ENCODE results near the gene DPP7. TPM values are rescaled to one million over a fixed set of nuclear protein-coding genes. Genes with fewer than 3 reads are reported as not detected.

Gene DPP7
- total RNA-seq, 2 experiments from 2014 or later: 154 to 182 TPM

DNA sequence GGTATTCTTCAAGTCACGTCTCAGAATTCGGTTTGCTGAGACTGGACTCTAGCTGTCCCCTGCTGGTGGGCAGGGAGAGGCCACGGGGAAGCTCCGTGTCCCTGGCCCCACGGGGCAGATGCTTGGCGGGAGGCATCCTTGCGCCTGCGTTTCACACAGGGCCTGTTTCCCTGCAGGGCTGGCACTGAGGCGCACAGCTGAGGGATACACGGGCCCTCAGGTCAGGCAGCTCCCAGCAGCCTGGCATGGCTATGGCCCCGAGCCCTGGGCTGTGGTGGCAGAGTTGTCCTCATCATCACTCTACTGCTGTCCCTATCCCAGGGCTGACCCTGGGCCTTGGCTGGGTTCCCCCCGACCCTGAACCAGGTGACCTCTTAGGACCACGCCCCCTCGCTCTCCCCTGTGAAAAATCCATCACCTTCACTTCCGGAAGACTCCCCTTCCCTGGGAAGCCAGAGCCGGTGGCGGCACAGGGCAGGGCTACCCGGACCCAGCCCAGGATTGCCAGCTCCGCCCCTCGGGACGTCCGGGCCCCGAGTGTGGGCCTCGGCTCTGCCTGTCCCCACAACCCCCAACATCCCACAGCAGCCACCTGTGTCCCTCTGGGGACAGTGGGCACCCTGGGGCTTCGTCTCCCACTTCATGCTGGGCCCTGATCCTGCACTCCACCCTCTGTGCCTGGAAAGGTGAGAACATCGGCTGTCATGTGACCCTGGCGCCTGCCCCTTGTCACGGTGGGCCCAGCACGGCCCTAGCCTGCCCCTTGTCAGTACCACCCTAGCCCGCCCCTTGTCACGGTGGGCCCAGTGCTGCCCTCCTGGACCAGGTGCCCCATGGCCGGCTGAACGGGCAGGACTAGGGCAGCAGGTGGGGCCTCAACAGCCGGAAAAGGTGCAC is 5.0 kb downstream of the DPP7 start:
- CTCF ChIA-PET (ENCODE audit: unreplicated experiment): no interaction called here
- no TSS peak for BruUV-seq (replicated peaks)

GRCh38 chr9:137108608-137109249 is 5.8 kb downstream of the DPP7 start:
- H3K36me3 ChIP-seq (ENCODE audit: insufficient read depth, low read length): peaks cover 88% of the 10 kb centered on the region
- BruUV-seq (replicated peaks): no TSS peak
- no peak for DNase-seq (ENCODE audit: low spot score)
- no peak overlapping the region for H2AFZ ChIP-seq (ENCODE audit: low read length)
- TF ChIP-seq, protein P1, sequence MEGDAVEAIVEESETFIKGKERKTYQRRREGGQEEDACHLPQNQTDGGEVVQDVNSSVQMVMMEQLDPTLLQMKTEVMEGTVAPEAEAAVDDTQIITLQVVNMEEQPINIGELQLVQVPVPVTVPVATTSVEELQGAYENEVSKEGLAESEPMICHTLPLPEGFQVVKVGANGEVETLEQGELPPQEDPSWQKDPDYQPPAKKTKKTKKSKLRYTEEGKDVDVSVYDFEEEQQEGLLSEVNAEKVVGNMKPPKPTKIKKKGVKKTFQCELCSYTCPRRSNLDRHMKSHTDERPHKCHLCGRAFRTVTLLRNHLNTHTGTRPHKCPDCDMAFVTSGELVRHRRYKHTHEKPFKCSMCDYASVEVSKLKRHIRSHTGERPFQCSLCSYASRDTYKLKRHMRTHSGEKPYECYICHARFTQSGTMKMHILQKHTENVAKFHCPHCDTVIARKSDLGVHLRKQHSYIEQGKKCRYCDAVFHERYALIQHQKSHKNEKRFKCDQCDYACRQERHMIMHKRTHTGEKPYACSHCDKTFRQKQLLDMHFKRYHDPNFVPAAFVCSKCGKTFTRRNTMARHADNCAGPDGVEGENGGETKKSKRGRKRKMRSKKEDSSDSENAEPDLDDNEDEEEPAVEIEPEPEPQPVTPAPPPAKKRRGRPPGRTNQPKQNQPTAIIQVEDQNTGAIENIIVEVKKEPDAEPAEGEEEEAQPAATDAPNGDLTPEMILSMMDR (conservative IDR thresholded peaks at IDR 0.05; ENCODE audit: low read length): no peak
- no peak for TF ChIP-seq EZH2phosphoT487 (IDR thresholded peaks at IDR 0.05; ENCODE audit: borderline replicate concordance, low read depth, low read length)
- H3K27ac ChIP-seq (ENCODE audit: low read depth, low read length, poor library complexity, severe bottlenecking): no peak overlapping the region
- intact Hi-C loops (cut with micrococcal nuclease; ENCODE audit: unreplicated experiment): no loop called here
- H3K4me2 ChIP-seq (ENCODE audit: low read length): no peak overlapping the region
- H3K4me3 ChIP-seq (ENCODE audit: low read depth, low read length, poor library complexity, severe bottlenecking): no peak overlapping the region
- H3K79me2 ChIP-seq (ENCODE audit: insufficient read depth, low read depth, low read length): no peaks in the 10 kb centered on the region
- peaks cover 6% of the 10 kb centered on the region for H3K4me1 ChIP-seq (ENCODE audit: insufficient read depth, low read length, poor library complexity, severe bottlenecking)
- no peaks in the 10 kb centered on the region for H4K20me1 ChIP-seq (ENCODE audit: insufficient read depth, low read length)
- CTCF ChIA-PET (ENCODE audit: unreplicated experiment): no interaction called here
- POLR2A ChIA-PET: no interaction called here
- H3K9me2 ChIP-seq (ENCODE audit: insufficient read depth, low read length): no peaks in the 10 kb centered on the region
- 0 out of 2 replicates have a peak, but pooled peaks cover 3% of the 10 kb centered on the region for H3K9me3 ChIP-seq (ENCODE audit: low read length)

More for the DNA sequence above, 5.0 kb downstream of the DPP7 start:
- POLR2A ChIA-PET: no interaction called here
- H4K20me1 ChIP-seq (ENCODE audit: insufficient read depth, low read length): no peaks in the 10 kb centered on the region
- H2AFZ ChIP-seq (ENCODE audit: low read length): no peak overlapping the region
- no peaks in the 10 kb centered on the region for H3K9me2 ChIP-seq (ENCODE audit: insufficient read depth, low read length)
- peaks cover 6% of the 10 kb centered on the region for H3K4me1 ChIP-seq (ENCODE audit: insufficient read depth, low read length, poor library complexity, severe bottlenecking)
- peaks cover 80% of the 10 kb centered on the region for H3K36me3 ChIP-seq (ENCODE audit: insufficient read depth, low read length)
- no peaks in the 10 kb centered on the region for H3K9me3 ChIP-seq (ENCODE audit: low read length)
- intact Hi-C loops (cut with micrococcal nuclease; ENCODE audit: unreplicated experiment): no loop called here
- no peak overlapping the region for H3K27ac ChIP-seq (ENCODE audit: low read depth, low read length, poor library complexity, severe bottlenecking)
- H3K79me2 ChIP-seq (ENCODE audit: insufficient read depth, low read depth, low read length): no peaks in the 10 kb centered on the region
- no peak for TF ChIP-seq EZH2phosphoT487 (IDR thresholded peaks at IDR 0.05; ENCODE audit: borderline replicate concordance, low read depth, low read length)
- TF ChIP-seq, protein P1 (conservative IDR thresholded peaks at IDR 0.05; ENCODE audit: low read length): no peak
- no peak for DNase-seq (ENCODE audit: low spot score)
- no peak overlapping the region for H3K4me2 ChIP-seq (ENCODE audit: low read length)
- H3K4me3 ChIP-seq (ENCODE audit: low read depth, low read length, poor library complexity, severe bottlenecking): no peak overlapping the region

DNA sequence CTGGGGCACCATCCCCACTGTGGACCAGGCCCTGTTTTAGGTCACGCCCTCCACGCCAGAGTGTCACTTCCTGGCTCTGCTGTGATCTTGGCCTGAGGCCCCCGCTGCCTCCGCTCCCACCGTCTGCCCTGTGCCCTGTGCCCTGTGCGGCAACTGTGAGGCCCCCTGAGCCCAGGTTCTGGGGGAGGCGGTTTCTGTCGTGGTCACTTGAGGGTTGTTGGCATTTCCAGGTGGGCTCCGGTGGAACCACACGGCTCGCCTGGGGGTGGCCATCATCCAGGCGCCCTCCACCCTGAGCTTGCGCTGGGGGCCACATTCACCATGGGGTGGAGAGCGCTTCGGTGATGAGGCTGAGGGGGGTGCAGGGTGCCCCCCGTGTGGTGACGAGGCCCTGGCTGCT is 6.6 kb downstream of the DPP7 start:
- Histone ChIP-seq H3K9me3 (ENCODE audit: low read length) (peaks cover 6% of the 10 kb centered on the region; the same call in 1 of the 2 replicates), H3K4me3 (ENCODE audit: low read depth, low read length, poor library complexity, severe bottlenecking) (no peak overlapping the region), H2AFZ (ENCODE audit: low read length) (no peak overlapping the region), H3K4me1 (ENCODE audit: insufficient read depth, low read length, poor library complexity, severe bottlenecking) (no peaks in the 10 kb centered on the region), H3K9me2 (ENCODE audit: insufficient read depth, low read length) (no peaks in the 10 kb centered on the region), H3K36me3 (ENCODE audit: insufficient read depth, low read length) (peaks cover 92% of the 10 kb centered on the region), H3K27ac (ENCODE audit: low read depth, low read length, poor library complexity, severe bottlenecking) (no peak overlapping the region), H4K20me1 (ENCODE audit: insufficient read depth, low read length) (no peaks in the 10 kb centered on the region), H3K79me2 (ENCODE audit: insufficient read depth, low read depth, low read length) (no peaks in the 10 kb centered on the region), H3K4me2 (ENCODE audit: low read length) (no peak overlapping the region)
- DNase-seq (ENCODE audit: low spot score): no peak
- no TSS peak for BruUV-seq (replicated peaks)
- TF ChIP-seq, protein P1 (conservative IDR thresholded peaks at IDR 0.05; ENCODE audit: low read length): no peak
- TF ChIP-seq EZH2phosphoT487 (IDR thresholded peaks at IDR 0.05; ENCODE audit: borderline replicate concordance, low read depth, low read length): no peak
- intact Hi-C loops (cut with micrococcal nuclease; ENCODE audit: unreplicated experiment): no loop called here
- POLR2A ChIA-PET: no interaction called here
- CTCF ChIA-PET (ENCODE audit: unreplicated experiment): no interaction called here

Measured in OCI-LY7 (cell line).